ENCODE data around the gene LAMA2.

Gene LAMA2

DNA sequence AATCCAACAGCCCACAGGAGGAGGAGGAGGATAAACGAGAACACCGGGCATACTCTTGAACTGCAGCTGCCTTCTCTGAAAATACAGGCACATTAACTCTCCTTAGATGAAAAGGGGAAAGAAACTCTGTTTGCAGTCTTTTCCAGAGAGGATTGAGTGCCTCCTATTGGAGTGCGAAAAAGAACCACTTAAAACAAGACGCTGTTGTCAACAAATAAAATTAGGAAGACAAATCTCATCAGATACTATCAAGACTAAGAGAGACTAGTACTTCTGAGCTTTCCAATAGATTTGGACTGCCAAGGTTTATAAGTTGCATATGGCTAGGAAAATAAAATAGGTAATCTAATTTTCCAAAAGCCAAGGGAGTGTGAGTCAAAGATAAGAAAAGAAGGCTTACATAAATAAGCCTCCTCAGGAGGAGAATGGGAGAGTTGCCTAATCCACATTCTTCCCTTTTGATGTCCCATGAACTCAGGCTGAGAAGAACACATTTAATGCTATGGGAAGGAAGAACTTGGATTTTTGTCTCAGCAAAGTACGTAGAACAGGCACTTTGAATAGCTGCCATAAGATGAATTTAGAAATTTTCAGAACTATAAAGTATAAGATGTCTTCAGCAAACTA, 672.4 kb downstream of the LAMA2 start:
- DNase-seq (ENCODE audit: low read depth): peak; percentile 12
- TF ChIP-seq, protein P1, sequence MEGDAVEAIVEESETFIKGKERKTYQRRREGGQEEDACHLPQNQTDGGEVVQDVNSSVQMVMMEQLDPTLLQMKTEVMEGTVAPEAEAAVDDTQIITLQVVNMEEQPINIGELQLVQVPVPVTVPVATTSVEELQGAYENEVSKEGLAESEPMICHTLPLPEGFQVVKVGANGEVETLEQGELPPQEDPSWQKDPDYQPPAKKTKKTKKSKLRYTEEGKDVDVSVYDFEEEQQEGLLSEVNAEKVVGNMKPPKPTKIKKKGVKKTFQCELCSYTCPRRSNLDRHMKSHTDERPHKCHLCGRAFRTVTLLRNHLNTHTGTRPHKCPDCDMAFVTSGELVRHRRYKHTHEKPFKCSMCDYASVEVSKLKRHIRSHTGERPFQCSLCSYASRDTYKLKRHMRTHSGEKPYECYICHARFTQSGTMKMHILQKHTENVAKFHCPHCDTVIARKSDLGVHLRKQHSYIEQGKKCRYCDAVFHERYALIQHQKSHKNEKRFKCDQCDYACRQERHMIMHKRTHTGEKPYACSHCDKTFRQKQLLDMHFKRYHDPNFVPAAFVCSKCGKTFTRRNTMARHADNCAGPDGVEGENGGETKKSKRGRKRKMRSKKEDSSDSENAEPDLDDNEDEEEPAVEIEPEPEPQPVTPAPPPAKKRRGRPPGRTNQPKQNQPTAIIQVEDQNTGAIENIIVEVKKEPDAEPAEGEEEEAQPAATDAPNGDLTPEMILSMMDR (IDR thresholded peaks at IDR 0.05; ENCODE audit: insufficient read depth, low read depth, low read length, missing control alignments): no peak
- no peak overlapping the region for H3K4me3 ChIP-seq (ENCODE audit: low read length)

DNA sequence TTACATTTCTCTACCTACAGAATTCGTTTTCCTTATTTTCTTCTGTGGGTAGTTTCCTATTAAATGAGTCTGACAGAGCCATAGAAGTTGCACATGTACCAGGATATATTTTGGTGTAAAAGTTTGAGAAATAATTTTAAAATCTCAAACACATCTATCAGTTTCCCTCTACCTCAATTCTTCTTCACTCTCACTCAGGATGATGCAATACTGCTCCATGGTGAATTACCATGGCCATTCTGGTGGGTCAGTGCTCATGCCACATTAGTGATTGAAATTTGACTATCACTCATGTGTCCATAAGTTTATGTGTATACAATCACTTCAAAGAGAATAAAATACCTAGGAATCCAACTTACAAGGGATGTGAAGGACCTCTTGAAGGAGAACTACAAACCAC, 675.3 kb downstream of the LAMA2 start:
- TF ChIP-seq, protein P1 (IDR thresholded peaks at IDR 0.05; ENCODE audit: insufficient read depth, low read depth, low read length, missing control alignments): no peak
- DNase-seq (ENCODE audit: low read depth): no peak
- H3K4me3 ChIP-seq (ENCODE audit: low read length): no peak overlapping the region

DNA sequence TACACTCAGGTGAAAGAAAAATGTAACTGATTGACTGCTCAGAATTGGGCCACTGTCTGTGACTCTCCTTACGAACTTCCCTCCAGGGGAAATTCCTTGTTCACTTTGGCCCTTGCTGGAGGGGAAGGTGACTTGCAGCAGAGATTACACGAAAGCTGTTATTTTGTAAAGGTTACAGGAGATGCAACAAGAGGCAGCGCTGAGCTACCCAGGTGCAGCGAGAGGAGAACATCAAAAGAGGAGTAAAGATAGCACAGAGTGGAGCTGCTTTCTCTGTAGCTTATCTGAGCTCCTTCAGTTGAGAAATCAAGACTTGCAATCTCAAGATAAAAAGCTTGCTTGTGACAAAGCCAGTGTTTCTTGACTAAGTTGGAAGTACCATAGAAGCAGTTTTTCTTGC, 682.4 kb downstream of the LAMA2 start:
- DNase-seq (ENCODE audit: low read depth): no peak
- H3K4me3 ChIP-seq (ENCODE audit: low read length): no peak overlapping the region
- TF ChIP-seq, protein P1 (IDR thresholded peaks at IDR 0.05; ENCODE audit: insufficient read depth, low read depth, low read length, missing control alignments): no peak

DNA sequence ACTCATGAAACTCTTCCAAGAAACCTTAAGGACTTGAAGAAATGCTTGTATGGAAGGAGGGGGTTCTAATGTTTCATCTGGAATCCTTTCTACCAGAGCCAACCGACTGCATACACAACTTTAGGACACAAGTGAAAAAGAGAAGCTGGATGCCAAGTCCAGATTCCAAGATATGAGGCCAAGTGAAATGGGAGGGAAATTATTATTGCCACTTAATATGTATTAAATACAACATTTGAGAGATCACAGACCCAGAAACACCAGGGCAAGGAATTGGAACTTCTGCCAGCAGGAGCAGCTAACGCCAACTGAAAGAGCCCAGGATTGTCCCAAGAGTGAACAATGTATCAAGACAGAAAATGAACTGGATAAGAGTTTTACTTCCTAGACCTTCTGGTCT, 682.9 kb downstream of the LAMA2 start:
- TF ChIP-seq, protein P1 (IDR thresholded peaks at IDR 0.05; ENCODE audit: insufficient read depth, low read depth, low read length, missing control alignments): no peak
- DNase-seq (ENCODE audit: low read depth): no peak
- no peak overlapping the region for H3K4me3 ChIP-seq (ENCODE audit: low read length)

Measured in epithelial cell of esophagus (primary cell).